A673 (cell line): ENCODE measurements around the gene PDHB. TPM values are rescaled to one million over a fixed set of nuclear protein-coding genes. Genes with fewer than 3 reads are reported as not detected.

Experiments
- BruUV-seq: library from RNA; stranded (reverse); fragments of 400-500 nt; replicated peaks from 2 replicates; lab custom pipeline; 2021; lab: Mats Ljungman, UMichigan
- CTCF ChIA-PET: fragments of 300-600 bp; sonication (Branson Sonifier 250); formaldehyde crosslinking; loops from one replicate; lab custom pipeline; 2022; ENCODE audit warnings: antibody characterized with exemption; lab: Charles Lee
- POLR2A ChIA-PET: fragments of 300-600 bp; sonication (Branson Sonifier 250); formaldehyde crosslinking; loops from one replicate; lab custom pipeline; 2022; ENCODE audit warnings: antibody characterized with exemption; ENCODE audit not compliant: low non-redundant PET; lab: Charles Lee
- DNase-seq: peaks from one replicate; pipeline ENCODE4 v3.0.0-alpha.2; 2015; ENCODE audit warnings: low spot score
- H3K27ac ChIP-seq: fragments of 200-600 bp; sonication (generic); 2 replicates; pipeline ENCODE4 v1.5.1; 2016; ENCODE audit warnings: mixed run types, low read depth, mild to moderate bottlenecking, mixed read lengths, antibody characterized with exemption, low read length; ENCODE audit not compliant: poor library complexity, severe bottlenecking
- H3K27me3 ChIP-seq: fragments of 200-600 bp; sonication (generic); replicated peaks from 2 replicates; pipeline ENCODE4 v1.6.1; 2017; ENCODE audit warnings: mixed run types, low read depth, mild to moderate bottlenecking, mixed read lengths, antibody characterized with exemption, low read length; ENCODE audit not compliant: insufficient read depth, poor library complexity
- H3K36me3 ChIP-seq: fragments of 200-600 bp; sonication (generic); 2 replicates; pipeline ENCODE4 v1.6.1; 2016; ENCODE audit warnings: mixed run types, mild to moderate bottlenecking, mixed read lengths, antibody characterized with exemption, low read length; ENCODE audit not compliant: insufficient read depth, poor library complexity, severe bottlenecking
- H3K4me1 ChIP-seq: fragments of 200-600 bp; sonication (generic); 2 replicates; pipeline ENCODE4 v1.6.1; 2017; ENCODE audit warnings: mixed run types, mild to moderate bottlenecking, mixed read lengths, antibody characterized with exemption, low read length; ENCODE audit not compliant: insufficient read depth, poor library complexity, severe bottlenecking
- H3K4me3 ChIP-seq: fragments of 200-600 bp; sonication (generic); 2 replicates; pipeline ENCODE4 v1.5.1; 2016; ENCODE audit warnings: low read depth, mixed run types, mild to moderate bottlenecking, mixed read lengths, low read length; ENCODE audit not compliant: poor library complexity, severe bottlenecking
- H3K9me3 ChIP-seq: fragments of 200-600 bp; sonication (generic); 2 replicates; pipeline ENCODE4 v1.6.1; 2016; ENCODE audit warnings: mixed run types, low read depth, mild to moderate bottlenecking, mixed read lengths, antibody characterized with exemption, low read length; ENCODE audit not compliant: poor library complexity, severe bottlenecking
- EZH2 ChIP-seq: fragments of 200-600 bp; sonication (generic); IDR thresholded peaks from 2 replicates; pipeline ENCODE4 v1.6.1; 2017; ENCODE audit warnings: borderline replicate concordance, low read depth, mild to moderate bottlenecking, mixed read lengths, antibody characterized with exemption, low read length; ENCODE audit not compliant: poor library complexity, severe bottlenecking
- intact Hi-C: fragments of 100-400 bp; cut with micrococcal nuclease; formaldehyde crosslinking; loops from one replicate; pipeline ENCODE4 v1.10.0; 2022; ENCODE audit not compliant: unreplicated experiment
- total RNA-seq: library from RNA; stranded (reverse); gene quantifications from 2 replicates; pipeline ENCODE4 v1.2.3, GENCODE V29; 2021
- TF ChIP-seq, protein P1 (sequence below): fragments of 300-800, 200-600 bp; sonication (generic); conservative IDR thresholded peaks from 2 replicates; pipeline ENCODE4 v1.5.1; 2017; ENCODE audit warnings: low read depth, mild to moderate bottlenecking, antibody characterized with exemption, low read length, moderate library complexity, mixed read lengths

PDHB gene
- total RNA-seq, 1 experiment from 2014 or later: 56.0 TPM

- H3K4me1 ChIP-seq: peaks cover 5% of the 10 kb centered on the region
- no peak overlapping the region for H3K27ac ChIP-seq
- ChIA-PET CTCF (no interaction called here), POLR2A (no interaction called here)
- DNase-seq: no peak
- no peak overlapping the region for H3K4me3 ChIP-seq
- no peaks in the 10 kb centered on the region for H3K27me3 ChIP-seq
- TF ChIP-seq, protein P1, sequence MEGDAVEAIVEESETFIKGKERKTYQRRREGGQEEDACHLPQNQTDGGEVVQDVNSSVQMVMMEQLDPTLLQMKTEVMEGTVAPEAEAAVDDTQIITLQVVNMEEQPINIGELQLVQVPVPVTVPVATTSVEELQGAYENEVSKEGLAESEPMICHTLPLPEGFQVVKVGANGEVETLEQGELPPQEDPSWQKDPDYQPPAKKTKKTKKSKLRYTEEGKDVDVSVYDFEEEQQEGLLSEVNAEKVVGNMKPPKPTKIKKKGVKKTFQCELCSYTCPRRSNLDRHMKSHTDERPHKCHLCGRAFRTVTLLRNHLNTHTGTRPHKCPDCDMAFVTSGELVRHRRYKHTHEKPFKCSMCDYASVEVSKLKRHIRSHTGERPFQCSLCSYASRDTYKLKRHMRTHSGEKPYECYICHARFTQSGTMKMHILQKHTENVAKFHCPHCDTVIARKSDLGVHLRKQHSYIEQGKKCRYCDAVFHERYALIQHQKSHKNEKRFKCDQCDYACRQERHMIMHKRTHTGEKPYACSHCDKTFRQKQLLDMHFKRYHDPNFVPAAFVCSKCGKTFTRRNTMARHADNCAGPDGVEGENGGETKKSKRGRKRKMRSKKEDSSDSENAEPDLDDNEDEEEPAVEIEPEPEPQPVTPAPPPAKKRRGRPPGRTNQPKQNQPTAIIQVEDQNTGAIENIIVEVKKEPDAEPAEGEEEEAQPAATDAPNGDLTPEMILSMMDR: no peak
- H3K9me3 ChIP-seq: no peaks in the 10 kb centered on the region
- no TSS peak for BruUV-seq
- H3K36me3 ChIP-seq: no peaks in the 10 kb centered on the region
- intact Hi-C loops: loop anchor here (5.0 kb wide), 1 partner anchor 225 kb away; no protein-coding TSS in a partner anchor
Measured at GRCh38 chr3:58411851-58412830, 21.5 kb downstream of the PDHB start.

- Histone ChIP-seq H3K27ac (no peak overlapping the region), H3K9me3 (no peaks in the 10 kb centered on the region), H3K4me1 (peaks cover 5% of the 10 kb centered on the region), H3K27me3 (no peaks in the 10 kb centered on the region), H3K36me3 (no peaks in the 10 kb centered on the region), H3K4me3 (no peak overlapping the region)
- TF ChIP-seq, protein P1: no peak
- TF ChIP-seq EZH2: no peak
- no TSS peak for BruUV-seq
- intact Hi-C loops: loop anchor here (5.0 kb wide), 1 partner anchor 224 kb away; no protein-coding TSS in a partner anchor
- ChIA-PET CTCF (no interaction called here), POLR2A (no interaction called here)
- no peak for DNase-seq
Measured at GRCh38 chr3:58411036-58411435, 22.6 kb downstream of the PDHB start.

DNA sequence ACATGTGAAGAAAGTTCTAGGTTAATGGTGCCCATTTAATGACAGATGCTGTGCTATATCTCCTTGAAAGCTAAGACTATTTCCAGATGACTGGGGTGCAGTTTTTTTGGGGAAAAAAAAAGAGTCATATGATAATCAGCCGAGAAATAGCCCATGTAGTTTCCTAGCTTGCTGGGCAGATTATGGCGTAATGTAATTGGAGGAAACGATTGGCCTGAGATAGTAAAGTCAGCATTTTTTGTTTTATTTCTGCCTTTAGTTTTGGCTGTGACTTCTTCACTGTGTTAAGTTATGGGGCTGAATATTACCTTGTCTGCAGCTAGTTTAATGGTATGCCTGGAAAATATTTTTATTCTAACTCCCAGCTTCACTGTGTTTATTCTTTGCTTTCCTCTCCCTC, 24.0 kb downstream of the PDHB start:
- intact Hi-C loops: loop anchor here (5.0 kb wide), 1 partner anchor 222 kb away; no protein-coding TSS in a partner anchor
- no TSS peak for BruUV-seq
- DNase-seq: no peak
- H3K27ac ChIP-seq: no peak overlapping the region
- no peak overlapping the region for H3K4me3 ChIP-seq
- ChIA-PET POLR2A (no interaction called here), CTCF (no interaction called here)
- H3K27me3 ChIP-seq: no peaks in the 10 kb centered on the region
- no peaks in the 10 kb centered on the region for H3K36me3 ChIP-seq
- TF ChIP-seq, protein P1: no peak
- no peak for TF ChIP-seq EZH2
- peaks cover 5% of the 10 kb centered on the region for H3K4me1 ChIP-seq
- no peaks in the 10 kb centered on the region for H3K9me3 ChIP-seq
